Neutrophil (primary cell): ENCODE data around the gene GON7.

Experiments used
- H3K27ac ChIP-seq: fragments of 200-600 bp; sonication (generic); 2 replicates; pipeline ENCODE4 v1.5.1; 2016; ENCODE audit warnings: mild to moderate bottlenecking, moderate library complexity
- H3K27me3 ChIP-seq: fragments of 200-600 bp; sonication (generic); 2 replicates; pipeline ENCODE4 v1.6.0; 2016; ENCODE audit warnings: mild to moderate bottlenecking
- H3K36me3 ChIP-seq: fragments of 200-600 bp; sonication (generic); 2 replicates; pipeline ENCODE4 v1.5.1; 2017
- H3K4me1 ChIP-seq, 2 experiments: fragments of 200-600 bp in 1 of 2; sonication (generic) in 1 of 2; 1 replicate in 1 of 2; 2 replicates in 1 of 2; pipeline versions ENCODE4 v1.5.1 to v1.6.1; 2013 to 2016; ENCODE audit warnings: low read depth in 1 of 2, low read length in 1 of 2, mild to moderate bottlenecking in 1 of 2, moderate library complexity in 1 of 2; ENCODE audit not compliant: control insufficient read depth in 1 of 2, insufficient read depth in 1 of 2
- H3K4me3 ChIP-seq, 2 experiments: fragments of 200-600 bp in 1 of 2; sonication (generic) in 1 of 2; 1 replicate in 1 of 2; 2 replicates in 1 of 2; pipeline ENCODE4 v1.5.1; 2013 to 2016; ENCODE audit warnings: low read depth in 1 of 2, low read length in 1 of 2, mild to moderate bottlenecking in 1 of 2, moderate library complexity in 1 of 2
- H3K9me3 ChIP-seq: fragments of 200-600 bp; sonication (generic); 2 replicates; pipeline ENCODE4 v1.5.1; 2016
- CTCF ChIP-seq: fragments of 200-600 bp; sonication (generic); IDR thresholded peaks from 2 replicates; pipeline ENCODE4 v1.5.1; 2016; ENCODE audit warnings: antibody characterized with exemption

The GON7 gene

GRCh38 chr14:93195316-93195999 is 11.4 kb downstream of the GON7 start:
- Histone ChIP-seq H3K9me3 (no peaks in the 10 kb centered on the region), H3K36me3 (no peaks in the 10 kb centered on the region), H3K27me3 (no peaks in the 10 kb centered on the region)

GRCh38 chr14:93186956-93187355 is 19.9 kb downstream of the GON7 start:
- TF ChIP-seq CTCF: no peak
- H3K4me1 ChIP-seq: peaks cover 23 to 26% of the 10 kb centered on the region in 2 experiments
- H3K4me3 ChIP-seq: no peak overlapping the region
- H3K36me3 ChIP-seq: peaks cover 23% of the 10 kb centered on the region
- no peaks in the 10 kb centered on the region for H3K9me3 ChIP-seq
- H3K27me3 ChIP-seq: no peaks in the 10 kb centered on the region
- H3K27ac ChIP-seq: no peak overlapping the region

More at GRCh38 chr14:93195316-93195999, 11.4 kb downstream of the GON7 start:
- TF ChIP-seq CTCF: no peak
- Histone ChIP-seq H3K4me3 (no peak overlapping the region), H3K27ac (no peak overlapping the region), H3K4me1 (no peaks in the 10 kb centered on the region)

GRCh38 chr14:93186466-93186865 is 20.4 kb downstream of the GON7 start:
- H3K27ac ChIP-seq: no peak overlapping the region
- TF ChIP-seq CTCF: no peak
- H3K36me3 ChIP-seq: peaks cover 27% of the 10 kb centered on the region
- peaks cover 23 to 26% of the 10 kb centered on the region in 2 experiments for H3K4me1 ChIP-seq
- no peak overlapping the region for H3K4me3 ChIP-seq
- H3K9me3 ChIP-seq: no peaks in the 10 kb centered on the region
- H3K27me3 ChIP-seq: no peaks in the 10 kb centered on the region

- H3K27ac ChIP-seq: peak overlapping the region; percentile 91
- H3K9me3 ChIP-seq: no peaks in the 10 kb centered on the region
- H3K36me3 ChIP-seq: peaks cover 27% of the 10 kb centered on the region
- H3K4me3 ChIP-seq: peak overlapping the region; percentile 93 to 98
- no peaks in the 10 kb centered on the region for H3K27me3 ChIP-seq
- peaks cover 23 to 26% of the 10 kb centered on the region in 2 experiments for H3K4me1 ChIP-seq
- TF ChIP-seq CTCF: no peak
These were observed 21.5 kb downstream of the GON7 start for GRCh38 chr14:93185349-93185720.

- Histone ChIP-seq H3K36me3 (peaks cover 27% of the 10 kb centered on the region), H3K4me3 (peak within 1 kb of the TSS; percentile 93 to 98), H3K27me3 (no peaks in the 10 kb centered on the region), H3K4me1 (peaks cover 23 to 26% of the 10 kb centered on the region in 2 experiments), H3K27ac (peak within 1 kb of the TSS; percentile 91), H3K9me3 (no peaks in the 10 kb centered on the region)
- peak; percentile 51 for TF ChIP-seq CTCF
These were observed 22.2 kb downstream of the GON7 start, which contains the start of the genes LYSET and MOAP1 for GRCh38 chr14:93184391-93185348. LYSET (plus strand) TSS chr14:93185317; CDS start chr14:93185406, 89 bp downstream. MOAP1 (minus strand) TSS chr14:93184897; CDS start chr14:93184242, 655 bp downstream.
